RWPE1 (cell line): ENCODE results near the gene GUK1.

Experiments
- CTCF ChIA-PET: fragments of 350-600 bp; sonication (Branson Sonifier 250); formaldehyde crosslinking; extraction: SDS; loops from one replicate; lab custom pipeline; 2021; lab: Yijun Ruan, JAX
- POLR2A ChIA-PET: fragments of 400-600 bp; formaldehyde crosslinking; extraction: SDS; loops from one replicate; lab custom pipeline; 2020; ENCODE audit warnings: antibody characterized with exemption; ENCODE audit not compliant: low non-redundant PET; lab: Yijun Ruan, JAX
- DNase-seq: peaks from one replicate; pipeline ENCODE4 v3.0.0; 2012; ENCODE audit warnings: low spot score
- H3K27ac ChIP-seq: fragments of 450-650 bp; 2 replicates; pipeline ENCODE4 v1.5.1; 2017
- CTCF ChIP-seq: fragments of 450-650 bp; conservative IDR thresholded peaks from 2 replicates; pipeline ENCODE4 v1.5.1; 2017; ENCODE audit warnings: low read depth, mild to moderate bottlenecking

GUK1 gene

GRCh38 chr1:228104526-228105269 is 35.4 kb upstream of the GUK1 start:
- ChIA-PET POLR2A (no interaction called here), CTCF (interaction anchor here (1.3 kb wide), 1 partner anchor 26 kb away, joined by 3 read pairs; no protein-coding TSS in a partner anchor)
- no peak for TF ChIP-seq CTCF
- no peak for DNase-seq
- peak overlapping the region; percentile 84 for H3K27ac ChIP-seq

GRCh38 chr1:228105270-228105995 is 34.6 kb upstream of the GUK1 start:
- no peak for TF ChIP-seq CTCF
- CTCF ChIA-PET = interaction anchor here (1.3 kb wide), 1 partner anchor 25 kb away, joined by 3 read pairs; no protein-coding TSS in a partner anchor
- no peak for DNase-seq
- H3K27ac ChIP-seq = peak overlapping the region; percentile 84
- POLR2A ChIA-PET = interaction anchor here (0.5 kb wide), 1 partner anchor 353 kb away, joined by 3 read pairs; no protein-coding TSS in a partner anchor

- ChIA-PET CTCF (interaction anchor here (1.3 kb wide), 1 partner anchor 25 kb away, joined by 3 read pairs; no protein-coding TSS in a partner anchor), POLR2A (no interaction called here)
- DNase-seq = no peak
- peak overlapping the region; percentile 84 for H3K27ac ChIP-seq
- no peak for TF ChIP-seq CTCF
Observed at GRCh38 chr1:228105996-228106799, 33.9 kb upstream of the GUK1 start.

GRCh38 chr1:228106800-228107054 is 33.4 kb upstream of the GUK1 start:
- TF ChIP-seq CTCF = no peak
- no peak for DNase-seq
- ChIA-PET POLR2A (no interaction called here), CTCF (no interaction called here)
- H3K27ac ChIP-seq = peak overlapping the region; percentile 84

- DNase-seq = no peak
- TF ChIP-seq CTCF = no peak
- peak overlapping the region; percentile 70 for H3K27ac ChIP-seq
- ChIA-PET POLR2A (interaction anchor here (0.6 kb wide), 1 partner anchor 351 kb away, joined by 5 read pairs; no protein-coding TSS in a partner anchor), CTCF (interaction anchor here (0.5 kb wide), 1 partner anchor 346 kb away, joined by 6 read pairs; no protein-coding TSS in a partner anchor)
Observed at GRCh38 chr1:228107636-228108035, 32.4 kb upstream of the GUK1 start.
